Heart left ventricle (tissue), 13 donors: Measurements from ENCODE around the gene ZNF507.

Source experiments
- POLR2A ChIP-seq, 2 donors: fragments of 450-650 bp; IDR thresholded peaks; one replicate each; pipeline ENCODE4 v1.6.1; 2017; ENCODE audit warnings: antibody characterized with exemption in 2 of 2, mild to moderate bottlenecking in 2 of 2, moderate library complexity in 2 of 2
- TF ChIP-seq, protein P1 (sequence below), 12 donors: fragments of 200-600 bp; sonication (generic) in 4 of 12; IDR thresholded peaks; one replicate each; pipeline versions ENCODE4 v1.5.0 to v1.8.0; 2018 to 2022; ENCODE audit warnings: antibody characterized with exemption in 12 of 12, mild to moderate bottlenecking in 5 of 12
- donor health status: ischemic (EF 13 %, LVEDD 7.1; RV severe dilation, severe dysfunction).
- donor health status: DM: no; HTN: yes; CAD: no.
- donor health status: DM: no; HTN: no; CAD: no.
- donor health status: ischemic (EF 25% LVEDD 6.9; RV normal size, moderate dysfunction).
- donor health status: ischemic (EF 25% LVEDD 5.7; RV mildly dilated, moderate dysfunction).
- donor health status: ischemic (EF 35%, LVEDD 5.7; RV mildly dilated, moderate dysfunction).
- donor health status: nonischemic (EF 11% LVEDD 7.7; RV severe dilation, severe dysfunction).
- donor health status: DM: yes; HTN: yes; CAD: no.
- donor health status: PGD.
- donor health status: ischemic (EF 29% LVEDD 5.4; RV normal size, mild dysfunction).
- donor health status: nonischemic (EF 23%, LVEDD 6.1; RV moderate dilation, normal function).

DNA sequence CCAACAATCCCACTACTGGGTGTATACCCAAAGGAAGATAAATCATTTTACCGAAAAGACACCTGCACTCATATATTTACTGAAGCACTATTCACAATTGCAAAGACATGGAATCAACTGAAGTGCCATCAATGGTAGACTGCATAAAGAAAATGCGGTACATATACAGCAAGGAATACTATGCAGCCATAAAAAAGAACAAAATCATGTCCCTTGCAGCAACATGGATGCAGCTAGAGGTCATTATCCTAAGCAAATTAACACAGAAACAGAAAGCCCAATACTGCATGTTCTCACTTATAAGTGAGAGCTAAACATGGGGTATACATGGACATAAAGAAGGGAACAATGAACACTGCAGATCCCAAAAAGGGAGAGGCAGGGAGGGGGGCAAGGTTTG is 2.7 kb upstream of the ZNF507 start:
- TF ChIP-seq, protein P1, sequence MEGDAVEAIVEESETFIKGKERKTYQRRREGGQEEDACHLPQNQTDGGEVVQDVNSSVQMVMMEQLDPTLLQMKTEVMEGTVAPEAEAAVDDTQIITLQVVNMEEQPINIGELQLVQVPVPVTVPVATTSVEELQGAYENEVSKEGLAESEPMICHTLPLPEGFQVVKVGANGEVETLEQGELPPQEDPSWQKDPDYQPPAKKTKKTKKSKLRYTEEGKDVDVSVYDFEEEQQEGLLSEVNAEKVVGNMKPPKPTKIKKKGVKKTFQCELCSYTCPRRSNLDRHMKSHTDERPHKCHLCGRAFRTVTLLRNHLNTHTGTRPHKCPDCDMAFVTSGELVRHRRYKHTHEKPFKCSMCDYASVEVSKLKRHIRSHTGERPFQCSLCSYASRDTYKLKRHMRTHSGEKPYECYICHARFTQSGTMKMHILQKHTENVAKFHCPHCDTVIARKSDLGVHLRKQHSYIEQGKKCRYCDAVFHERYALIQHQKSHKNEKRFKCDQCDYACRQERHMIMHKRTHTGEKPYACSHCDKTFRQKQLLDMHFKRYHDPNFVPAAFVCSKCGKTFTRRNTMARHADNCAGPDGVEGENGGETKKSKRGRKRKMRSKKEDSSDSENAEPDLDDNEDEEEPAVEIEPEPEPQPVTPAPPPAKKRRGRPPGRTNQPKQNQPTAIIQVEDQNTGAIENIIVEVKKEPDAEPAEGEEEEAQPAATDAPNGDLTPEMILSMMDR (IDR thresholded peaks at IDR 0.05) = no peak
- no peak for TF ChIP-seq POLR2A (IDR thresholded peaks at IDR 0.05)
